Ramos (cell line): ENCODE data around the gene CRPPA.
"Not testable (repeated sequence)": the region's sequence is repeated elsewhere in the genome, so short reads cannot be mapped to it uniquely, and the experiment has no call there.

Source experiments
- in situ Hi-C: fragments of 300-500 bp; cut with MboI; formaldehyde crosslinking; loops from one replicate; pipeline ENCODE4 v1.14.3; 2022; ENCODE audit warnings: low sequenced_read_pairs; ENCODE audit not compliant: unreplicated experiment

Gene CRPPA

DNA sequence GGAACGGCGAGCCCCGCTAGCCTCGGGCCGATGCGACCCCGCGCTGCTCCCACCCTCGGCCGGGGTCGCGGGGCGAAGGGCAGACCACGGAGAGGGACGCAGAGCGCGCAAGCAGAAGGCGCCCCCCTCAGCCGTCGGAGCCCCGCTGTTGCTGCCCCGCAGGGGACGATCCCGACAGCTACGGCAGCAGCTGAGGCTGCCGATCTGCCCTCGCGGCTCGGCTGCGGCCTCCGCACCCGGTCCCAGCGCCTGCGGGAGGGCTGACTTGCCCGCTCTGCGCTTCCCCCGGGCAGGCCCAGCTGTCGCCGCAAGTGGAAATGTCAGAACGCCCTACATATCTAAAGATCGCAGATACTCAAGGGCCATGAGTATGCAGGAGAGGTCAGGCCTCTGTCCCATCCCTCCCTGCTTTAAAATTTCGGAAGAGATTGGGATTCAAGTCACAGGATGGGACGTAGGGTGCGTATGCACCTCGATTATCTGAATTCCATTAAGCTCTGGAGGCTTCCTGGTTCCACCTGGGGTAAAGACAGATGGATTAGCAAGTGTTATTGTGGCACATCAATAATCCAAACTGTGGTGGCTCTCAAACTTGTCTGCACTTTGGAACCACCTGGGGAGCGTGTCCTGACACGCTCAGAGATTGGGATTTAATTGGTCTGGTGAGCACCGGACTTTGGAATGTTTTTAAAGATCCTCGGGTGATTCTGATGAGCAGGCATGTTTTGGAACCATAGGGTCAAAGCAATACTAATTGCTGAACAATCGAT is at the start of gene CRPPA:
TSS of gene CRPPA (minus strand) at position 206 of the 770 bp plus-strand sequence. CDS start 216 bp downstream, outside the sequence.
- in situ Hi-C loops = no loop called here

- in situ Hi-C loops = no loop called here
Observed at GRCh38 chr7:16465469-16466361, 44.4 kb upstream of the CRPPA start, which contains the start of gene SOSTDC1. Gene SOSTDC1 (minus strand): TSS chr7:16465738. CDS start chr7:16465668, 70 bp downstream.

DNA sequence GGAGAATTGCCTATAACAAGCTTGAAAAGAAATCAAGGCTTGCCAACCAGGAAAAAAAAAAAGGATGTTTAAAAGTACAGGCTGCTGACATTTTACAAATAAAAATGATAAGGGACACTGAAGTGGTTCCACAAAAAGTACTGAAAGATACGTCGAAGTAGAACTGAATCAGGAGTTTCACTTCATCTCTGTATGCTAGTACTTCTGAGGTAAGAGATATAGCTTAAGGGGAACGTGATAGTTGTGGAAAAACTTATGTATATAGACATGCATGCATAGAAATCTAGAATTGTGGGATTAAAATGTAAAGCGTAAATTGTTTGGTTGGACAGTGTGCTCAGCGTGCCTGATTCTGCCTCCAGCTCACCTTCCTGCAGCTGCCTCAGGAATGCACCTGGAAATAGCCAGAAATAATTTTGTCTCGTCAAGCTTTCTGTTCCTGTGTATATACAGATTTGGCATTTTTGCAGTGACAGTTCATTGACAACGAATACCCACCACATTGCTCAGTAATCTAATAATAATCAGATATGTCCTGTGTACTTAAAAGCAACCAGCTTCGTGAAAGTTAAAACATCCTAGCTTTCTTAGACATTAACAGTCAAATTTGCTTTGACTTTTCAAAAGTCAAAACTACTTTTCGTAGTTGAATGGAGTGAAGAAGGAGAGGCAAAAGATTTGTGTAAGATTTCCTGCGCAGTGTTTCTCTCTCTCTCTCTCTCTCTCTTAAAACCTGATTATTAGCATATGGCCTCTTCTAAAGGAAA is 42.8 kb upstream of the CRPPA start:
- in situ Hi-C loops = no loop called here

DNA sequence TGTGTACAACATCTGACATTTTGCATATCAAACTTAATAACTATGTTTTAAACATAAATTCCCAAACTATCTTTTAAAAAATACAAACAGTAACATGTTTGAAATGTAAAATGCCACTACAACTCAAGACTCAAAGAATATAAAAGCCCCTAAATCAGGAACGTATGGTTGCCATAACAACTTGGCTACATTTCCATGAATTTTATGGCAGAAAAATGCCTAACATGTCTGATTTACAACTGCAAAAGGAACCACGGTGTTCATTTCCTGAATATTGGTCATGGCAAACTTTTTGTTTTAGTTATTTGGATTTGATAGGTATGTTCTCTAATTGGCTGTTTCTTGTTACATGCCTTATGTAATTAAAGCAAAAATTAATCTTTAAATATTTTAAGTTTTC is 42.2 kb upstream of the CRPPA start:
- in situ Hi-C loops = no loop called here

GRCh38 chr7:16462431-16462889 is 41.1 kb upstream of the CRPPA start:
- in situ Hi-C loops = no loop called here

GRCh38 chr7:16460789-16461493 is 39.6 kb upstream of the CRPPA start:
- in situ Hi-C loops = no loop called here

DNA sequence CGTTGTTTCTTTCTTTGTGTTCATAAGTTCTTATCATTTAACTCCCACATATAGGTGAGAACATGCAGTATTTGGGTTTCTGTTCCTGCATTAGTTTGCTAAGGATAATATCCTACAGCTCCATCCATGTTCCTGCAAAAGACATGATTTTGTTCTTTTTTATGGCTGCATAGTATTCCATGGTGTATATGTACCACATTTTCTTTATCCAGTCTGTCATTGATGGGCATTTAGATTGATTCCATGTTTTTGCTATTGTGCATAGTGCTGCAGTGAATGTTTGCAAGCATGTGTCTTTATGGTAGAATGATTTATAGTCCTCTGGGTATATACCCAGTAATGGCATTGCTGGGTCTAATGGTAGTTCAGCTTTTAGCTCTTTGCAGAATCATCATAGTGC is 35.0 kb upstream of the CRPPA start:
- in situ Hi-C loops = not testable (repeated sequence)

GRCh38 chr7:16455591-16455990 is 34.3 kb upstream of the CRPPA start:
- in situ Hi-C loops = no loop called here

DNA sequence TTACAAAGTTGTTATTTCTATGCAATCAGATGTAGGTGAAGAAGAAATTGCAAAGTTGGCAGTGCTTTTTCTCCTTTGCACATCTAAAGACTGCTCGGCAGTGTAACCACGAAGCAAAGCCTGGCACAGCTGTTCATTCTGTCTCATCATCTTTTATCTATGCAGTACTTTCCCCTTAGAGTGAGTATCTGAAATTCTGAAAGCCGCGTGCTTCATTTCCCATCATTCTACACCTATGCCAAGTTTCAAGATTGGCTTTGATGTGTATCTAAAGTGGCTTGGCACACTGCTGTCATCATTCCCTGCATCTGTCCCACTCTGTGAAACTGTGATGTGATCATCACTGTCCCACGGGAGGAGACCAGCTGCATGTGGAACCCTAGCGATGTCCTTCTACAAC is 29.0 kb upstream of the CRPPA start:
- in situ Hi-C loops = no loop called here

DNA sequence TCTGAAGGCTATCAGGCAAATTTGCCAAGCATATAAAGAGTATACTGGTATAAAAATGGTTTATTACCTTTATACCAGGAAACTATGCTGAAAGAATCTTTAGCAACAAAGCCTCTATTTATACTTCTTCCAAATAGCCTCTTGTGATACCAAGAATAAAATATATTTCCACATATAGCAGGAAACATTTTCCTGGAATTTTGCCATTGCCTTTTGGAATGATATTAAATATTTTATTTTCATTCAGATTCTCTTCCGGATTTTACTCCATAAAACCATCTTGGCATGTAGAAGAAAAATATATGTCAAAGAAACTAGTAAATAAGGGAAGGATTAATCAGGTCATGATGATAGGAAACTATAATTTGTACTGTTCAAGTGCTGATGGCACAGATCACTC is 26.5 kb upstream of the CRPPA start:
- in situ Hi-C loops = no loop called here

DNA sequence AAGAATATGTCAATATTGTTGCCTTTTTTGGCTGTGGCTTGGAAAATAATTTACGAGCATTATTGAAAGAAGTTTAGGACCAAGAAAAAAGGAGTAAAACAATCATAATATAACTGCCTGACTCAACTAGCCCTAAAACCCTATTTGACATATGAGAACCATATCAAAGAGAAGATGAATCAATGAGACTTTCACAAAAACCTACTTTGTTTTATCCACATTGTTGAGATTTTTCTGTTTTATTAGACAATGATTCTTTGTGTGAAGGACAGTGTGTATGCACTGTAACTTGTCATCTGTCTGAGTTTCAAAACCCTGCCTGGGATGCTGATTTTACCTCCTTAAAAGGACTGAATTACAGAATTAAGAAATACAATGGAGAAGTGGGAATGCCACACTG is 25.2 kb upstream of the CRPPA start:
- in situ Hi-C loops = no loop called here

- in situ Hi-C loops = not testable (repeated sequence)
Observed at GRCh38 chr7:16443871-16444270, 22.5 kb upstream of the CRPPA start.

DNA sequence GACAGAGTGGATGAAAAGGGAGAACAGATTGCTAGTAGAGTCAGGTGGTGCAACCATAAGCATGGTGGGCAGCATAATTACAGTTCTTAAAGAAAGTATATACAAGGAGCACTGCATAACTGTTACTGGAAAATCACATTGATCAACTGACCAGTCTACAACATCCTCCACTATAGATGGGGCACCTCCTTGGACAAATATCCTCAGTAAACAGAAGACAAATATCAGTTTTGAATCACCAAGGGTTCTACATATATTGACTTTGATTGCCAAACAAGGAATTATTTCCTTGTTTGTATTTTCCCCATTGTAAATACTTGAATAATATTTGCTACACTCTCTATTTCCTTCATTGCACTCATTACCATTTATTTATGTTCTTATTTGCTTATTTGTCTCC is 17.6 kb upstream of the CRPPA start:
- in situ Hi-C loops = no loop called here

DNA sequence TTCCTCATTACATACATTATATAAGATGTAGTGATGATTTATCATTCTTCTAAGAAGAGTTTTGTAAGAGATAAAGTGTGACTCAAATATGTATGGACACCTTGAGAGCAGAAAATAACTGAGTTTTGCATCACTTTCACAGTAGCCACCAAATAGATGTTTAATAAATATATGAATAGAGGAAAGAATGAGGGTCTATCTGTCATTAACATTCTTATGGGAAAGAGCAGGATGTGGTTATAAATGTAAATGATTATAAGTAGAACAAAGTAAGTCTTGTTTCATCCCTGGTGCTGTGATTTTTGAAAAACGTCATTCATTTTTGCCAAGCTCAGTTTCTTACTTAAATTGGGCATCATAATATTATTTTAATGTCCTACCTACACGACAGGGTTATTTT is 15.0 kb upstream of the CRPPA start:
- in situ Hi-C loops = no loop called here

- in situ Hi-C loops = no loop called here
Observed at GRCh38 chr7:16433568-16434122, 12.3 kb upstream of the CRPPA start.

GRCh38 chr7:16432425-16432731 is 11.0 kb upstream of the CRPPA start:
- in situ Hi-C loops = no loop called here

DNA sequence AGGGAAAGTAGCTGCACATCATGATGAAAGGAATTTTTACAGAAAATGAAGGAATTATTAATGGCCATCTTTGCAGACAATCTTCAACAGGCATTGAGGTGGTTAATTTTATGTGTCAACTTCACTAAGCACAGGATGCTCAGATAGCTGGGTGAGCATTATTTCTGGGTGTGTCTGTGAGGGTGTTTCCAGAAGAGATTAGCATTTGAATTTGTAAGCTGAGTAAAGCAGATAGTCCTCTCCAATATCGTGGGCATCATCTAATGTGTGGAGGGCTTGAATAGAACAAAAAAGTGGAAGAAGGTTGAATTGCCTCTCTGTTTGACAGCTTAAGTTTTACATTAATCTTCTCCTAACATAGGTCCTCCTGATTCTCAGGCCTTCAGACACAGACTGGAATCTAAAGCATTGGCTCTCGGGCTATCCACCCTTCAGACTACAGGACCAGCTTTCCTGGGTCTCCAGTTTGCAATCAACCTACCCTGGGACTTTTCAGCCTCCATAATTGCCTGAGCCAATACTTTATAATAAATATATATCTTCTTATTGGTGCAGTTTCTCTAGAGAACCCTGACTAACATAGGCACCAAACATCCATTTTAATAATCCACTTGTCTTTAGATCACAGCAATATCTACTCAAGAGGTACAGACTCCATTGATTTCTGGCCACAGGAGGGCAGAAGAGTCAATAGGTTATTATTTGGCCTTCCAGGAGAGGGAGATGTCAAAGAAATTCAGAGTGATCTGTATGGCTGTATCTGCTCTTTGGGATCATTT is 10.5 kb upstream of the CRPPA start:
- in situ Hi-C loops = no loop called here

DNA sequence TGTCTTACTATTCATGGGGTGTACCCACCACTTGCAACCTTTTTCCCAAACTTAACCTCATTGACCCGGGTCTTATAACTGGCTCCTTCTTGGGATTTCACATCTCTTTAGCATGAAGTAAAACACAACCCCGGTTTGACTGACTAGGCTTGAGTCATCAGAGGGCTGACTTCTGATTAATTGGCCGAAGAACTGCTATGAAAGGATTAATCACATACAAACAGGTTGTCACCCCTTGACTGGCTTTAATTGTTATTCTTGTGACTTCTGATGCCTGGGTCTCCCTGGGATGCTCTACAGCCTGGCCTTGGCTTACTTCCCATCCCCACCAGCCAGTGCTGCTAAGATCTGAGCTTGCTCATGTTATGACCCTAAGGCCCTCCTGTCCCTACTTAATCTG is 8.8 kb upstream of the CRPPA start:
- in situ Hi-C loops = no loop called here

GRCh38 chr7:16428672-16429071 is 7.3 kb upstream of the CRPPA start:
- in situ Hi-C loops = no loop called here
